ENCODE measurements around the gene RBP3.

DNA sequence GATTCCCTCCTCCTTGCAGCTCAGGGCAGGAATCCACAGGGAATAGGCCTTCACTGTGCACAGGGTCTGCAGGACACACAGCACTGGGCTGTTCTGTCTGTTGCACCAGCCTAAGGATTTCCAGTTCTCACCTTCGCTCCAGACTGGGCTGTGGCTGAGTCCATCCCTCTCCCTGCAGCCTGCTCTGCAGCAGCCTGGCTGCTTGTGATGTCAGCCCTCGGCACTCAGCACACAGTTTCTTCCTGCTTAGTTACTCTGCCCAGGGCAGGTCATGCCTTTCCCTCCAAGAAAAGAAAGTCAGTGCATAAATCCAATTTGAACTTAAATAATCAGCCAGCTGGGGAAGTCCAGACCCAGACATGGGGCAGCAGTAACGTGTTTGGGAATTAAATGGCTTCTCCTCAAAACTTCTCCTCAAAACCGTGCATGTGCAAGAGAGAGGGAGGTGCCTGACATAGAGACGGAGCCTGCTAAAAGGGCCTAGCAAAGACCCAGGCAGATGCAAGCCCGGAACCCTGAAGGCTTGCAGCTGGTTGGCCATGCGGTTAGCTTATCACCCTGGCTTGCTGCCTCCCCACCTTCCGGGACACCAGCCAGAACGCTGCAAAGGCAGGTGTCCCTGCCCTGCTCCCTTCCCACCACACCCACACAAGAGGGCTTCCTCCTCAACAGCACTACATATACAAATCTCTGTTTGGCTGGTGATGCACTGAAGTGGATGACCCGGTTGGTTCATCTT, 36.8 kb upstream of the RBP3 start:
- no peak for TF ChIP-seq CSDC2 (CRISPR knock-in tag; IDR thresholded peaks at IDR 0.05)
- no peak for TF ChIP-seq ZFP3 (CRISPR knock-in tag; IDR thresholded peaks at IDR 0.05)
- TF ChIP-seq, protein P1, sequence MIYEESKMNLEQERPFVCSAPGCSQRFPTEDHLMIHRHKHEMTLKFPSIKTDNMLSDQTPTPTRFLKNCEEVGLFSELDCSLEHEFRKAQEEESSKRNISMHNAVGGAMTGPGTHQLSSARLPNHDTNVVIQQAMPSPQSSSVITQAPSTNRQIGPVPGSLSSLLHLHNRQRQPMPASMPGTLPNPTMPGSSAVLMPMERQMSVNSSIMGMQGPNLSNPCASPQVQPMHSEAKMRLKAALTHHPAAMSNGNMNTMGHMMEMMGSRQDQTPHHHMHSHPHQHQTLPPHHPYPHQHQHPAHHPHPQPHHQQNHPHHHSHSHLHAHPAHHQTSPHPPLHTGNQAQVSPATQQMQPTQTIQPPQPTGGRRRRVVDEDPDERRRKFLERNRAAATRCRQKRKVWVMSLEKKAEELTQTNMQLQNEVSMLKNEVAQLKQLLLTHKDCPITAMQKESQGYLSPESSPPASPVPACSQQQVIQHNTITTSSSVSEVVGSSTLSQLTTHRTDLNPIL (CRISPR knock-in tag; IDR thresholded peaks at IDR 0.05; ENCODE audit: low read depth): no peak
- no peak for TF ChIP-seq RARB (CRISPR knock-in tag; IDR thresholded peaks at IDR 0.05)

All from SK-N-SH treated with all-trans-retinoic acid at 6 μM for 48 hours (cell line).